PFSK-1 (cell line): ENCODE measurements around the gene RHOA.

Experiments used
- FOXP2 ChIP-seq: optimal IDR thresholded peaks from 2 replicates; pipeline ENCODE3; 2011; ENCODE audit warnings: borderline replicate concordance, control low read depth, inconsistent platforms; ENCODE audit not compliant: insufficient read depth; ENCODE audit errors: extremely low read length, extremely low read depth
- TAF1 ChIP-seq: IDR thresholded peaks from 2 replicates; pipeline ENCODE4 v1.6.1; 2012; ENCODE audit warnings: low read length, control low read depth, borderline replicate concordance; ENCODE audit not compliant: insufficient read depth
- TF ChIP-seq, protein P1 (sequence below), 2 experiments: IDR thresholded peaks; 2 replicates each; pipeline versions ENCODE4 v1.6.1 to v1.8.0; 2011 to 2012; ENCODE audit warnings: low read depth in 2 of 2, low read length in 2 of 2, control low read depth in 1 of 2, inconsistent platforms in 1 of 2, mild to moderate bottlenecking in 1 of 2, moderate library complexity in 1 of 2; ENCODE audit not compliant: insufficient read depth in 1 of 2

GRCh38 chr3:49389297-49389696 is 22.5 kb downstream of the RHOA start:
- TF ChIP-seq, protein P1, sequence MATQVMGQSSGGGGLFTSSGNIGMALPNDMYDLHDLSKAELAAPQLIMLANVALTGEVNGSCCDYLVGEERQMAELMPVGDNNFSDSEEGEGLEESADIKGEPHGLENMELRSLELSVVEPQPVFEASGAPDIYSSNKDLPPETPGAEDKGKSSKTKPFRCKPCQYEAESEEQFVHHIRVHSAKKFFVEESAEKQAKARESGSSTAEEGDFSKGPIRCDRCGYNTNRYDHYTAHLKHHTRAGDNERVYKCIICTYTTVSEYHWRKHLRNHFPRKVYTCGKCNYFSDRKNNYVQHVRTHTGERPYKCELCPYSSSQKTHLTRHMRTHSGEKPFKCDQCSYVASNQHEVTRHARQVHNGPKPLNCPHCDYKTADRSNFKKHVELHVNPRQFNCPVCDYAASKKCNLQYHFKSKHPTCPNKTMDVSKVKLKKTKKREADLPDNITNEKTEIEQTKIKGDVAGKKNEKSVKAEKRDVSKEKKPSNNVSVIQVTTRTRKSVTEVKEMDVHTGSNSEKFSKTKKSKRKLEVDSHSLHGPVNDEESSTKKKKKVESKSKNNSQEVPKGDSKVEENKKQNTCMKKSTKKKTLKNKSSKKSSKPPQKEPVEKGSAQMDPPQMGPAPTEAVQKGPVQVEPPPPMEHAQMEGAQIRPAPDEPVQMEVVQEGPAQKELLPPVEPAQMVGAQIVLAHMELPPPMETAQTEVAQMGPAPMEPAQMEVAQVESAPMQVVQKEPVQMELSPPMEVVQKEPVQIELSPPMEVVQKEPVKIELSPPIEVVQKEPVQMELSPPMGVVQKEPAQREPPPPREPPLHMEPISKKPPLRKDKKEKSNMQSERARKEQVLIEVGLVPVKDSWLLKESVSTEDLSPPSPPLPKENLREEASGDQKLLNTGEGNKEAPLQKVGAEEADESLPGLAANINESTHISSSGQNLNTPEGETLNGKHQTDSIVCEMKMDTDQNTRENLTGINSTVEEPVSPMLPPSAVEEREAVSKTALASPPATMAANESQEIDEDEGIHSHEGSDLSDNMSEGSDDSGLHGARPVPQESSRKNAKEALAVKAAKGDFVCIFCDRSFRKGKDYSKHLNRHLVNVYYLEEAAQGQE (IDR thresholded peaks at IDR 0.05; ENCODE audit: insufficient read depth in 1 of 2, low read depth in 2 of 2, low read length in 2 of 2): no peak
- TF ChIP-seq FOXP2 (no peak), TAF1 (no peak)
